OCI-LY1 (cell line): ENCODE results near the gene ANKRD53.

ENCODE experiments used
- H2AFZ ChIP-seq: fragments of 200-600 bp; sonication (generic), shearing (Covaris generic); 2 replicates; pipeline ENCODE4 v1.6.0; 2014; ENCODE audit warnings: antibody characterized with exemption, mild to moderate bottlenecking, low read length
- H3F3A ChIP-seq: fragments of 200-600 bp; sonication (generic), shearing (Covaris generic); 2 replicates; pipeline ENCODE4 v1.6.0; 2014; ENCODE audit warnings: mild to moderate bottlenecking, antibody characterized with exemption, low read length, moderate library complexity; ENCODE audit not compliant: insufficient read depth
- H3K27ac ChIP-seq: fragments of 200-600 bp; sonication (generic); 2 replicates; pipeline ENCODE4 v1.5.1; 2014; ENCODE audit warnings: low read length, mixed run types, mild to moderate bottlenecking, low read depth; ENCODE audit not compliant: poor library complexity, severe bottlenecking
- H3K27me3 ChIP-seq: fragments of 200-600 bp; sonication (generic); 2 replicates; pipeline ENCODE4 v1.6.0; 2014; ENCODE audit warnings: antibody characterized with exemption, mild to moderate bottlenecking, low read length, moderate library complexity; ENCODE audit not compliant: insufficient read depth
- H3K36me3 ChIP-seq: fragments of 200-600 bp; sonication (generic); 2 replicates; pipeline ENCODE4 v1.6.1; 2014; ENCODE audit warnings: mild to moderate bottlenecking, antibody characterized with exemption, low read length, moderate library complexity, mixed read lengths; ENCODE audit not compliant: insufficient read depth
- H3K4me1 ChIP-seq: fragments of 200-600 bp; sonication (generic); 2 replicates; pipeline ENCODE4 v1.5.1; 2014; ENCODE audit warnings: mild to moderate bottlenecking, low read length, moderate library complexity; ENCODE audit not compliant: insufficient read depth, severe bottlenecking
- H3K4me2 ChIP-seq: fragments of 200-600 bp; sonication (generic), shearing (Covaris generic); 2 replicates; pipeline ENCODE4 v1.6.1; 2014; ENCODE audit warnings: low read length
- H3K4me3 ChIP-seq: fragments of 200-600 bp; sonication (generic); 2 replicates; pipeline ENCODE4 v1.5.1; 2014; ENCODE audit warnings: low read length, low read depth, mild to moderate bottlenecking, mixed read lengths; ENCODE audit not compliant: poor library complexity, severe bottlenecking
- H3K79me2 ChIP-seq: fragments of 200-600 bp; shearing (Covaris generic); 2 replicates; pipeline ENCODE4 v1.6.1; 2016; ENCODE audit warnings: mixed run types, low read length, mixed read lengths; ENCODE audit not compliant: insufficient read depth
- H3K9ac ChIP-seq: fragments of 200-600 bp; sonication (generic), shearing (Covaris generic); 2 replicates; pipeline ENCODE4 v1.6.1; 2014; ENCODE audit warnings: mild to moderate bottlenecking, low read length, mixed read lengths
- H3K9me2 ChIP-seq: fragments of 200-600 bp; sonication (generic), shearing (Covaris generic); 2 replicates; pipeline ENCODE4 v1.6.1; 2014; ENCODE audit warnings: low read depth, mild to moderate bottlenecking, low read length, mixed read lengths
- H3K9me3 ChIP-seq: fragments of 200-600 bp; shearing (Covaris generic); 2 replicates; pipeline ENCODE4 v1.6.1; 2014; ENCODE audit warnings: low read length, mixed read lengths
- H4K20me1 ChIP-seq: fragments of 200-600 bp; sonication (generic), shearing (Covaris generic); 2 replicates; pipeline ENCODE4 v1.6.0; 2016; ENCODE audit warnings: mild to moderate bottlenecking, low read length; ENCODE audit not compliant: insufficient read depth
- EZH2 ChIP-seq: fragments of 200-600 bp; sonication (generic), shearing (Covaris generic); IDR thresholded peaks from 2 replicates; pipeline ENCODE4 v1.8.0; 2017; ENCODE audit warnings: borderline replicate concordance, mixed run types, mild to moderate bottlenecking, antibody characterized with exemption, low read length, moderate library complexity, mixed read lengths
- TF ChIP-seq, protein P1 (sequence below): fragments of 200-600 bp; sonication (generic), shearing (Covaris generic); IDR thresholded peaks from 2 replicates; pipeline ENCODE4 v1.5.1; 2017; ENCODE audit warnings: mild to moderate bottlenecking, antibody characterized with exemption, low read length, moderate library complexity, mixed read lengths

Gene ANKRD53

GRCh38 chr2:70957798-70958197, 20.6 kb upstream of the ANKRD53 start:
- Histone ChIP-seq H3K4me1 (peaks cover 6% of the 10 kb centered on the region), H3K27me3 (no peaks in the 10 kb centered on the region), H3K4me2 (no peak overlapping the region), H3F3A (no peaks in the 10 kb centered on the region), H3K79me2 (no peaks in the 10 kb centered on the region), H3K9ac (no peak overlapping the region), H2AFZ (no peak overlapping the region), H3K9me2 (no peaks in the 10 kb centered on the region), H3K27ac (no peak overlapping the region), H4K20me1 (no peaks in the 10 kb centered on the region), H3K9me3 (no peaks in the 10 kb centered on the region), H3K4me3 (no peak overlapping the region), H3K36me3 (no peaks in the 10 kb centered on the region)
- no peak for TF ChIP-seq EZH2

DNA sequence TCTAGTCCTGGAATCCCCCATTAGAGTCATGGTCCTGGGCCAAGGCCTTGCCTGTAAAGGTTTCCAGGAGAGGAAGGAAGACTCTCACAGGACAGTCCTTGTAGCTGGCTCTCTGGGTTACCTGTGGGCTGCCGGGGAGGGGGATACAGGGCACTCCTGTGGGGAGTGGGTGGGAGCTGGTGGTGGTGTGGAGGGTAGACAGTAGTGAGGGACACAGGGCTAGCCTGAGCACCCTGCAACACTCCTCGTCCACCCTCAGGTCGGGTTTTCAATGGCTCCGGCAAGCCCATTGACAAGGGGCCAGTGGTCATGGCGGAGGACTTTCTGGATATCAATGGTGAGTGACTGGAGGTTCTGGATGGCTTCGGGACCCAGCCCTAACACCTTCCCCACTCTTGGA, 19.7 kb upstream of the ANKRD53 start:
- H3K79me2 ChIP-seq = no peaks in the 10 kb centered on the region
- H3K4me3 ChIP-seq = no peak overlapping the region
- TF ChIP-seq EZH2 = no peak
- TF ChIP-seq, protein P1, sequence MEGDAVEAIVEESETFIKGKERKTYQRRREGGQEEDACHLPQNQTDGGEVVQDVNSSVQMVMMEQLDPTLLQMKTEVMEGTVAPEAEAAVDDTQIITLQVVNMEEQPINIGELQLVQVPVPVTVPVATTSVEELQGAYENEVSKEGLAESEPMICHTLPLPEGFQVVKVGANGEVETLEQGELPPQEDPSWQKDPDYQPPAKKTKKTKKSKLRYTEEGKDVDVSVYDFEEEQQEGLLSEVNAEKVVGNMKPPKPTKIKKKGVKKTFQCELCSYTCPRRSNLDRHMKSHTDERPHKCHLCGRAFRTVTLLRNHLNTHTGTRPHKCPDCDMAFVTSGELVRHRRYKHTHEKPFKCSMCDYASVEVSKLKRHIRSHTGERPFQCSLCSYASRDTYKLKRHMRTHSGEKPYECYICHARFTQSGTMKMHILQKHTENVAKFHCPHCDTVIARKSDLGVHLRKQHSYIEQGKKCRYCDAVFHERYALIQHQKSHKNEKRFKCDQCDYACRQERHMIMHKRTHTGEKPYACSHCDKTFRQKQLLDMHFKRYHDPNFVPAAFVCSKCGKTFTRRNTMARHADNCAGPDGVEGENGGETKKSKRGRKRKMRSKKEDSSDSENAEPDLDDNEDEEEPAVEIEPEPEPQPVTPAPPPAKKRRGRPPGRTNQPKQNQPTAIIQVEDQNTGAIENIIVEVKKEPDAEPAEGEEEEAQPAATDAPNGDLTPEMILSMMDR = no peak
- no peaks in the 10 kb centered on the region for H3K27me3 ChIP-seq
- no peak overlapping the region for H3K27ac ChIP-seq
- H3K9ac ChIP-seq = no peak overlapping the region
- H3K36me3 ChIP-seq = no peaks in the 10 kb centered on the region
- peaks cover 6% of the 10 kb centered on the region for H3K4me1 ChIP-seq
- H3K9me3 ChIP-seq = no peaks in the 10 kb centered on the region
- H3F3A ChIP-seq = no peaks in the 10 kb centered on the region
- no peaks in the 10 kb centered on the region for H3K9me2 ChIP-seq
- no peaks in the 10 kb centered on the region for H4K20me1 ChIP-seq
- no peak overlapping the region for H2AFZ ChIP-seq
- H3K4me2 ChIP-seq = no peak overlapping the region

- H4K20me1 ChIP-seq = no peaks in the 10 kb centered on the region
- H3F3A ChIP-seq = no peaks in the 10 kb centered on the region
- peaks cover 6% of the 10 kb centered on the region for H3K4me1 ChIP-seq
- H3K79me2 ChIP-seq = no peaks in the 10 kb centered on the region
- no peaks in the 10 kb centered on the region for H3K27me3 ChIP-seq
- no peak overlapping the region for H3K27ac ChIP-seq
- H3K9me2 ChIP-seq = no peaks in the 10 kb centered on the region
- H3K36me3 ChIP-seq = no peaks in the 10 kb centered on the region
- no peak overlapping the region for H3K4me2 ChIP-seq
- H3K4me3 ChIP-seq = no peak overlapping the region
- H2AFZ ChIP-seq = no peak overlapping the region
- no peaks in the 10 kb centered on the region for H3K9me3 ChIP-seq
- H3K9ac ChIP-seq = no peak overlapping the region
- TF ChIP-seq, protein P1 = no peak
- no peak for TF ChIP-seq EZH2
Measured at GRCh38 chr2:70959271-70959761, 19.1 kb upstream of the ANKRD53 start.
